Stimulated activated CD4-positive, alpha-beta T cell treated with anti-CD3 and anti-CD28 coated beads, Interleukin-4, amount 100 ng/mL, for 4 hours (primary cell): ENCODE measurements around the gene PRR36.

Experiments
- DNase-seq, 2 experiments: peaks; one replicate each; pipeline ENCODE4 v3.0.0-alpha.2; 2020

The PRR36 gene

GRCh38 chr19:7858109-7858770, 15.9 kb downstream of the PRR36 start:
- no peak for DNase-seq

- DNase-seq, result no peak
Observed at GRCh38 chr19:7857727-7858108, 16.5 kb downstream of the PRR36 start.

- no peak for DNase-seq
Observed at GRCh38 chr19:7856679-7857663, 17.2 kb downstream of the PRR36 start.

GRCh38 chr19:7856109-7856591, 18.0 kb downstream of the PRR36 start:
- DNase-seq, result no peak

- no peak for DNase-seq
Observed at GRCh38 chr19:7855426-7856108, 18.6 kb downstream of the PRR36 start.

GRCh38 chr19:7853770-7854128, 20.4 kb downstream of the PRR36 start:
- no peak for DNase-seq

GRCh38 chr19:7852851-7853769, 21.1 kb downstream of the PRR36 start:
- DNase-seq, result peak; percentile 48 to 65

- DNase-seq, result no peak
Observed at GRCh38 chr19:7851623-7852500, 22.3 kb downstream of the PRR36 start.

GRCh38 chr19:7850945-7851622, 23.1 kb downstream of the PRR36 start:
- no peak for DNase-seq

GRCh38 chr19:7850000-7850813, 24.0 kb downstream of the PRR36 start:
- no peak for DNase-seq

- no peak for DNase-seq
Observed at GRCh38 chr19:7849631-7849999, 24.6 kb downstream of the PRR36 start.

- no peak for DNase-seq
Observed at GRCh38 chr19:7848779-7849457, 25.3 kb downstream of the PRR36 start.

GRCh38 chr19:7847664-7848063, 26.5 kb downstream of the PRR36 start:
- DNase-seq, result no peak

- DNase-seq, result no peak
Observed at GRCh38 chr19:7846155-7846646, 28.0 kb downstream of the PRR36 start.

GRCh38 chr19:7845390-7846154, 28.6 kb downstream of the PRR36 start:
- no peak for DNase-seq

GRCh38 chr19:7844951-7845350, 29.2 kb downstream of the PRR36 start:
- no peak for DNase-seq

- no peak for DNase-seq
Observed at GRCh38 chr19:7844405-7844804, 29.8 kb downstream of the PRR36 start.

GRCh38 chr19:7843521-7843920, 30.7 kb downstream of the PRR36 start:
- no peak for DNase-seq
